ENCODE results near the gene OSBPL2. TPM values are rescaled to one million over a fixed set of nuclear protein-coding genes. Genes with fewer than 3 reads are reported as not detected.
A peak's percentile ranks its signal among the peaks of the same experiment; 100 is the strongest.

Gene OSBPL2
- total and polyA plus RNA-seq, 4 donors = 9.9 to 19.7 (median 12.3) TPM

DNA sequence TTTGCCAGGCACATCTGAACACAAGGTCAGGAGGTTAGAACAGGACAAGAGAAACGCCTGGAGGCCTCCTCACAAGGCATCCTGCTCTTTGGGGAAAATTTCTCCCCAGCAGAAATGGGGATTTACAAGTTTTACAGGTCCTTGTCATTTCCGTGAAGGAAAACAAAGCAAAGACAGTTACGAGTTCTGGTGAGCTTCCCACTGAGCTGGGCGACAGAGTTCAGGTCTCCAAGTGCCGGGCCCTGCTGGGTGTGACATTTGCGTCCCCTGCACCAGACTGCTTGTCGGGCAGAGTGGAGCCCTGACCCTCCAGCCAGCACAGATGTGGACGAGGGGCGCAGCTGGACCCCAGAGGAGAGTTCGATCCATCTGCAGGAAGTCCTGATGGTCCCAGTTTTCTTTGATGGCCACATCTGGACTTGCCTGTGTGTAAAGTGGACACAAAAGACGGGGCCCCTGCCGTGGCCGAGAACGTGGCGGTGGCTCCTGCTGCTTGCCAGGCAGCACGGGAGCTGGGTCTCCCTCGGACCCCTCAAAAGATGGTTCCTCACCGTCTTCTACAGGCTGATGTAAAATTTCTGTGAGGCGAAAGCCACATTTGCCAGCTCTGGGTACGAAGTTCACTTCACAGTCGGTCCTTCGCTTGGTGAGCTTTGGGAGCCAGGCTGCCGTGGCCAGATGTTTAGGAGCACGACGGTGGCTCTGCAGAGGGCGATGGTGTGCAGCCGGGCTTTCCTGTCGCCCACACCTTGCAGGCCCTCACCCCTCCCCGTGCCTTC, 59.3 kb downstream of the OSBPL2 start:
- Histone ChIP-seq H3K4me3 (ENCODE audit: low read depth in 1 of 3, low read length in 3 of 3) (no peak overlapping the region), H3K27me3 (ENCODE audit: control insufficient read depth in 4 of 4, insufficient read depth in 4 of 4, low read length in 3 of 4) (no peaks in the 10 kb centered on the region), H3K4me1 (ENCODE audit: control insufficient read depth in 4 of 4, insufficient read depth in 4 of 4, low read length in 3 of 4) (peaks cover 8 to 29% (median 23%) of the 10 kb centered on the region in 4 donors), H3K36me3 (ENCODE audit: control insufficient read depth in 4 of 4, insufficient read depth in 3 of 4, low read depth in 1 of 4, low read length in 3 of 4) (peaks cover 10 to 26% (median 17%) of the 10 kb centered on the region in 4 donors), H3K27ac (ENCODE audit: low read depth in 1 of 2, low read length in 2 of 2) (peak overlapping the region; percentile 33 to 36), H3K9me3 (ENCODE audit: control insufficient read depth in 4 of 4, low read length in 3 of 4) (no peaks in the 10 kb centered on the region), H3K9ac (ENCODE audit: low read depth in 1 of 2, low read length in 2 of 2) (no peak overlapping the region)
- TF ChIP-seq EGR1 (IDR thresholded peaks at IDR 0.05; ENCODE audit: low read depth in 2 of 2) (no peak), MAX (IDR thresholded peaks at IDR 0.05) (peak; percentile 35), RXRA (IDR thresholded peaks at IDR 0.05) (no peak), SP1 (IDR thresholded peaks at IDR 0.05) (peak; percentile 31), FOXA1 (IDR thresholded peaks at IDR 0.05) (peak; percentile 14), HNF4G (IDR thresholded peaks at IDR 0.05) (peak; percentile 49), RAD21 (IDR thresholded peaks at IDR 0.05) (peak; percentile 20 to 28), NR2F2 (IDR thresholded peaks at IDR 0.05) (peak; percentile 87), HNF4A (conservative IDR thresholded peaks at IDR 0.05) (peak; percentile 72 to 73)
- TF ChIP-seq, protein P1, sequence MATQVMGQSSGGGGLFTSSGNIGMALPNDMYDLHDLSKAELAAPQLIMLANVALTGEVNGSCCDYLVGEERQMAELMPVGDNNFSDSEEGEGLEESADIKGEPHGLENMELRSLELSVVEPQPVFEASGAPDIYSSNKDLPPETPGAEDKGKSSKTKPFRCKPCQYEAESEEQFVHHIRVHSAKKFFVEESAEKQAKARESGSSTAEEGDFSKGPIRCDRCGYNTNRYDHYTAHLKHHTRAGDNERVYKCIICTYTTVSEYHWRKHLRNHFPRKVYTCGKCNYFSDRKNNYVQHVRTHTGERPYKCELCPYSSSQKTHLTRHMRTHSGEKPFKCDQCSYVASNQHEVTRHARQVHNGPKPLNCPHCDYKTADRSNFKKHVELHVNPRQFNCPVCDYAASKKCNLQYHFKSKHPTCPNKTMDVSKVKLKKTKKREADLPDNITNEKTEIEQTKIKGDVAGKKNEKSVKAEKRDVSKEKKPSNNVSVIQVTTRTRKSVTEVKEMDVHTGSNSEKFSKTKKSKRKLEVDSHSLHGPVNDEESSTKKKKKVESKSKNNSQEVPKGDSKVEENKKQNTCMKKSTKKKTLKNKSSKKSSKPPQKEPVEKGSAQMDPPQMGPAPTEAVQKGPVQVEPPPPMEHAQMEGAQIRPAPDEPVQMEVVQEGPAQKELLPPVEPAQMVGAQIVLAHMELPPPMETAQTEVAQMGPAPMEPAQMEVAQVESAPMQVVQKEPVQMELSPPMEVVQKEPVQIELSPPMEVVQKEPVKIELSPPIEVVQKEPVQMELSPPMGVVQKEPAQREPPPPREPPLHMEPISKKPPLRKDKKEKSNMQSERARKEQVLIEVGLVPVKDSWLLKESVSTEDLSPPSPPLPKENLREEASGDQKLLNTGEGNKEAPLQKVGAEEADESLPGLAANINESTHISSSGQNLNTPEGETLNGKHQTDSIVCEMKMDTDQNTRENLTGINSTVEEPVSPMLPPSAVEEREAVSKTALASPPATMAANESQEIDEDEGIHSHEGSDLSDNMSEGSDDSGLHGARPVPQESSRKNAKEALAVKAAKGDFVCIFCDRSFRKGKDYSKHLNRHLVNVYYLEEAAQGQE (IDR thresholded peaks at IDR 0.05) = no peak
- 63% methylated on average over 29 of the region's 29 CpGs for WGBS
- no peak for DNase-seq (ENCODE audit: low spot score)

- no peaks in the 10 kb centered on the region for H3K9me3 ChIP-seq (ENCODE audit: control insufficient read depth in 4 of 4, low read length in 3 of 4)
- WGBS = 92% methylated on average over 33 of the region's 33 CpGs
- H3K27me3 ChIP-seq (ENCODE audit: control insufficient read depth in 4 of 4, insufficient read depth in 4 of 4, low read length in 3 of 4) = no peaks in the 10 kb centered on the region
- DNase-seq (ENCODE audit: low spot score) = no peak
- no peak overlapping the region for H3K9ac ChIP-seq (ENCODE audit: low read depth in 1 of 2, low read length in 2 of 2)
- H3K27ac ChIP-seq (ENCODE audit: low read depth in 1 of 2, low read length in 2 of 2) = no peak overlapping the region
- peaks cover 6 to 20% (median 12%) of the 10 kb centered on the region in 4 donors for H3K36me3 ChIP-seq (ENCODE audit: control insufficient read depth in 4 of 4, insufficient read depth in 3 of 4, low read depth in 1 of 4, low read length in 3 of 4)
- peaks cover 8 to 33% (median 24%) of the 10 kb centered on the region in 4 donors for H3K4me1 ChIP-seq (ENCODE audit: control insufficient read depth in 4 of 4, insufficient read depth in 4 of 4, low read length in 3 of 4)
- no peak overlapping the region for H3K4me3 ChIP-seq (ENCODE audit: low read depth in 1 of 3, low read length in 3 of 3)
- TF ChIP-seq CTCF (IDR thresholded peaks at IDR 0.05; ENCODE audit: low read depth, low read length, missing input control) = no peak
- TF ChIP-seq RAD21 (IDR thresholded peaks at IDR 0.05) = no peak
- no peak for TF ChIP-seq RXRA (IDR thresholded peaks at IDR 0.05)
- no peak for TF ChIP-seq TAF1 (conservative IDR thresholded peaks at IDR 0.05)
- no peak for TF ChIP-seq ZBTB33 (IDR thresholded peaks at IDR 0.05)
- TF ChIP-seq JUND (IDR thresholded peaks at IDR 0.05) = no peak
- TF ChIP-seq NR2F2 (IDR thresholded peaks at IDR 0.05) = no peak
- TF ChIP-seq FOXA1 (IDR thresholded peaks at IDR 0.05) = no peak
- TF ChIP-seq GABPA (IDR thresholded peaks at IDR 0.05 in 1 of 2, conservative IDR thresholded peaks at IDR 0.05 in 1 of 2) = no peak
- TF ChIP-seq MAX (IDR thresholded peaks at IDR 0.05) = no peak
- no peak for TF ChIP-seq FOXA2 (IDR thresholded peaks at IDR 0.05)
- TF ChIP-seq HNF4G (IDR thresholded peaks at IDR 0.05) = no peak
- TF ChIP-seq SP1 (IDR thresholded peaks at IDR 0.05) = no peak
- no peak for TF ChIP-seq ATF3 (IDR thresholded peaks at IDR 0.05)
- TF ChIP-seq HNF4A (conservative IDR thresholded peaks at IDR 0.05) = no peak
- TF ChIP-seq YY1 (IDR thresholded peaks at IDR 0.05) = no peak
- TF ChIP-seq EGR1 (IDR thresholded peaks at IDR 0.05; ENCODE audit: low read depth in 2 of 2) = no peak
Observed at GRCh38 chr20:62298577-62299249, 60.4 kb downstream of the OSBPL2 start.

Measured in liver (tissue), 9 donors.